WTC11 (cell line): ENCODE measurements around the gene TCF20.

ENCODE experiments used
- CBFB ChIP-seq: sonication (generic); formaldehyde crosslinking; IDR thresholded peaks from 2 replicates; pipeline ENCODE4 v1.8.1; 2022; ENCODE audit warnings: mild to moderate bottlenecking, low read depth, missing genetic modification reagents
- FOXP1 ChIP-seq: sonication (generic); formaldehyde crosslinking; IDR thresholded peaks from 2 replicates; pipeline ENCODE4 v1.8.0; 2022; ENCODE audit warnings: missing genetic modification reagents, mild to moderate bottlenecking, moderate library complexity, borderline replicate concordance
- NR2C2 ChIP-seq: sonication (generic); formaldehyde crosslinking; IDR thresholded peaks from 2 replicates; pipeline ENCODE4 v1.8.0; 2022; ENCODE audit warnings: mild to moderate bottlenecking, missing genetic modification reagents
- SP1 ChIP-seq: sonication (generic); formaldehyde crosslinking; conservative IDR thresholded peaks from 2 replicates; pipeline ENCODE4 v1.8.1; 2022; ENCODE audit warnings: missing genetic modification reagents
- TCF7 ChIP-seq: sonication (generic); formaldehyde crosslinking; IDR thresholded peaks from 2 replicates; pipeline ENCODE4 v1.8.0; 2022; ENCODE audit warnings: mild to moderate bottlenecking, low read depth, missing genetic modification reagents, moderate library complexity
- TF ChIP-seq, protein P1 (sequence below): fragments of 200-600 bp; IDR thresholded peaks from 2 replicates; pipeline ENCODE4 v1.8.0; 2022; ENCODE audit warnings: antibody characterized with exemption
- TF ChIP-seq, protein P2 (sequence below): sonication (generic); formaldehyde crosslinking; IDR thresholded peaks from 2 replicates; pipeline ENCODE4 v1.8.1; 2022; ENCODE audit warnings: low read depth, mild to moderate bottlenecking, moderate library complexity, missing genetic modification reagents, borderline replicate concordance

DNA sequence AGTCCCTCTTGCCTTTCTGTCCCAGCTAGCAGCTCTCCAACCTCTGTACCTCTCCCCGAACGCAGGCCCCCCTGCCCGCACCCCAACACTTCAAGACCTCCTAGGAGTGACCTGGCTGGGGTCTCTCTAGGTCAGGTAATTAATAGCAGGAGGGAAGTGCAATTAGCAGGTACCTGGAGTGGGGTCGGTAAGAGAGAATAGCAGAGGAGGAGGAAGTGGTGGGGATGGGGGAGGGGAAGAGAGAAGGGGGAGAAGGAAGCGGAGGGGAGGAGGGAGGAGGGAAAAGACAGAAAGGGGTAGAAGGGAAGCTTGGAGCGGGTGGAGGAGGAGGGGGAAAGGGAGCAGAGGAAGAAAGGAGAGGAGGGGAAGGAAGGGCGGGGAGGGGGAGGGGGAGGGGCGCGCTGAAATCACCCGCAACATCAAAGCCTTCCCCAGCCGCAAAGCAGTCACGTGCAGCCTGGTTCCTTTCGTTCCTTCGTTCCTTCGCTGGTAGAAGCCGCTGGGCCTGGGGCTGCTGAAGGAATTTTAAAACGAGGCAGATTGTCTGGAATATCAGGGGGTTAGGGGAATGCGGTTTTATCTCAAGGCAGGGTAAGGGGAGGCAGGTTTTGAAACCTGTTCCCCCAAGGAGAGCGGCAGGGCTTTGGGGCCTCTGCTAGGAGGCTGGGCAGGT, 29.3 kb upstream of the TCF20 start:
- TF ChIP-seq NR2C2: no peak
- TF ChIP-seq, protein P1, sequence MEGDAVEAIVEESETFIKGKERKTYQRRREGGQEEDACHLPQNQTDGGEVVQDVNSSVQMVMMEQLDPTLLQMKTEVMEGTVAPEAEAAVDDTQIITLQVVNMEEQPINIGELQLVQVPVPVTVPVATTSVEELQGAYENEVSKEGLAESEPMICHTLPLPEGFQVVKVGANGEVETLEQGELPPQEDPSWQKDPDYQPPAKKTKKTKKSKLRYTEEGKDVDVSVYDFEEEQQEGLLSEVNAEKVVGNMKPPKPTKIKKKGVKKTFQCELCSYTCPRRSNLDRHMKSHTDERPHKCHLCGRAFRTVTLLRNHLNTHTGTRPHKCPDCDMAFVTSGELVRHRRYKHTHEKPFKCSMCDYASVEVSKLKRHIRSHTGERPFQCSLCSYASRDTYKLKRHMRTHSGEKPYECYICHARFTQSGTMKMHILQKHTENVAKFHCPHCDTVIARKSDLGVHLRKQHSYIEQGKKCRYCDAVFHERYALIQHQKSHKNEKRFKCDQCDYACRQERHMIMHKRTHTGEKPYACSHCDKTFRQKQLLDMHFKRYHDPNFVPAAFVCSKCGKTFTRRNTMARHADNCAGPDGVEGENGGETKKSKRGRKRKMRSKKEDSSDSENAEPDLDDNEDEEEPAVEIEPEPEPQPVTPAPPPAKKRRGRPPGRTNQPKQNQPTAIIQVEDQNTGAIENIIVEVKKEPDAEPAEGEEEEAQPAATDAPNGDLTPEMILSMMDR: no peak
- TF ChIP-seq SP1 (CRISPR knock-in tag): no peak
- TF ChIP-seq FOXP1: no peak
- TF ChIP-seq, protein P2, sequence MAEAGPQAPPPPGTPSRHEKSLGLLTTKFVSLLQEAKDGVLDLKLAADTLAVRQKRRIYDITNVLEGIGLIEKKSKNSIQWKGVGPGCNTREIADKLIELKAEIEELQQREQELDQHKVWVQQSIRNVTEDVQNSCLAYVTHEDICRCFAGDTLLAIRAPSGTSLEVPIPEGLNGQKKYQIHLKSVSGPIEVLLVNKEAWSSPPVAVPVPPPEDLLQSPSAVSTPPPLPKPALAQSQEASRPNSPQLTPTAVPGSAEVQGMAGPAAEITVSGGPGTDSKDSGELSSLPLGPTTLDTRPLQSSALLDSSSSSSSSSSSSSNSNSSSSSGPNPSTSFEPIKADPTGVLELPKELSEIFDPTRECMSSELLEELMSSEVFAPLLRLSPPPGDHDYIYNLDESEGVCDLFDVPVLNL (CRISPR knock-in tag): no peak
- TF ChIP-seq CBFB (CRISPR knock-in tag): no peak
- TF ChIP-seq TCF7 (CRISPR knock-in tag): no peak
